NB4 (cell line): ENCODE results near the gene FAM241B.

Source experiments
- DNase-seq: peaks from one replicate; pipeline ENCODE4 v3.0.0; 2010; ENCODE audit warnings: low read depth
- H3K4me3 ChIP-seq: one replicate; pipeline ENCODE4 v1.5.1; 2011; ENCODE audit warnings: mild to moderate bottlenecking, low read depth, low read length, moderate library complexity
- MYC ChIP-seq: IDR thresholded peaks from 2 replicates; pipeline ENCODE4 v1.6.1; 2011; ENCODE audit warnings: low read depth, low read length
- POLR2A ChIP-seq: IDR thresholded peaks from 2 replicates; pipeline ENCODE4 v1.6.1; 2011; ENCODE audit warnings: mild to moderate bottlenecking; ENCODE audit not compliant: insufficient read length; ENCODE audit errors: extremely low read depth
- TF ChIP-seq, protein P1 (sequence below): IDR thresholded peaks from one replicate; pipeline ENCODE4 v1.5.1; 2012; ENCODE audit warnings: low read depth, low read length
- TF ChIP-seq, protein P2 (sequence below): IDR thresholded peaks from 2 replicates; pipeline ENCODE4 v1.6.1; 2011; ENCODE audit warnings: low read depth, low read length

FAM241B gene

DNA sequence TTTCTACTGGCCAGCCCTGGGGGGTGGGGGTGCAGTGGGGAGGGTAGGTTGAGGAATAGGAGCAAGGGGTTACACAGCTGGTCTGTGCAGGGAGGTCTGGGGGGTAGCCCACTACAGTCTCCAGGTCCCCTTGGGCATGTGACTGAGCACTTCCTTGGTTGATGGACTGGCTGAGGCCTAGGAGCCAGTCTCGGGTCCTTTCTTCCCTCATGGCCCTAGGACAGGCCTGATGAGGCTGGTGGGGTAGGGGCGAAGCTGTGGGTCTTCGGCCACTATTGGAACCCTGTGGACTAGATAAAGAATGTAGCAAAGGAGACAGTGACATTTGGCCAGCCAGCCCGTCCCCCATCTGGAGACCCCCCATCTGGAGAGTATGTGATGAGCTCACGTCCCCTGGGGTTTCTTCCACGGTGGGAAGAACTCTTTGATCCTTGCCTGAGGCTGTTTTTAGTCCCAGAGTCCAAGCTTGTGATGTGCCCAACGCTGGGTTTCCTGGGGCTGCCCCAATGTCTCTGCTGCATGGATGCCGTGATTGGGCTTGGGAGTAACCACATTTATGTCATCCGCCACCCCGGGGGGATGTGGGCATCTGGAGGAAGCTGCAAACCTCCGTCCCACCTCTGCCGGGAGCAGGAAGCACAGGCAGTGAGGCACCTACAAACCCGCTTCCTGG is 20.7 kb downstream of the FAM241B start:
- no peak for DNase-seq
- TF ChIP-seq, protein P1, sequence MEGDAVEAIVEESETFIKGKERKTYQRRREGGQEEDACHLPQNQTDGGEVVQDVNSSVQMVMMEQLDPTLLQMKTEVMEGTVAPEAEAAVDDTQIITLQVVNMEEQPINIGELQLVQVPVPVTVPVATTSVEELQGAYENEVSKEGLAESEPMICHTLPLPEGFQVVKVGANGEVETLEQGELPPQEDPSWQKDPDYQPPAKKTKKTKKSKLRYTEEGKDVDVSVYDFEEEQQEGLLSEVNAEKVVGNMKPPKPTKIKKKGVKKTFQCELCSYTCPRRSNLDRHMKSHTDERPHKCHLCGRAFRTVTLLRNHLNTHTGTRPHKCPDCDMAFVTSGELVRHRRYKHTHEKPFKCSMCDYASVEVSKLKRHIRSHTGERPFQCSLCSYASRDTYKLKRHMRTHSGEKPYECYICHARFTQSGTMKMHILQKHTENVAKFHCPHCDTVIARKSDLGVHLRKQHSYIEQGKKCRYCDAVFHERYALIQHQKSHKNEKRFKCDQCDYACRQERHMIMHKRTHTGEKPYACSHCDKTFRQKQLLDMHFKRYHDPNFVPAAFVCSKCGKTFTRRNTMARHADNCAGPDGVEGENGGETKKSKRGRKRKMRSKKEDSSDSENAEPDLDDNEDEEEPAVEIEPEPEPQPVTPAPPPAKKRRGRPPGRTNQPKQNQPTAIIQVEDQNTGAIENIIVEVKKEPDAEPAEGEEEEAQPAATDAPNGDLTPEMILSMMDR, result no peak
- TF ChIP-seq MYC, result no peak
- TF ChIP-seq, protein P2, sequence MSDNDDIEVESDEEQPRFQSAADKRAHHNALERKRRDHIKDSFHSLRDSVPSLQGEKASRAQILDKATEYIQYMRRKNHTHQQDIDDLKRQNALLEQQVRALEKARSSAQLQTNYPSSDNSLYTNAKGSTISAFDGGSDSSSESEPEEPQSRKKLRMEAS, result no peak
- TF ChIP-seq POLR2A, result no peak

DNA sequence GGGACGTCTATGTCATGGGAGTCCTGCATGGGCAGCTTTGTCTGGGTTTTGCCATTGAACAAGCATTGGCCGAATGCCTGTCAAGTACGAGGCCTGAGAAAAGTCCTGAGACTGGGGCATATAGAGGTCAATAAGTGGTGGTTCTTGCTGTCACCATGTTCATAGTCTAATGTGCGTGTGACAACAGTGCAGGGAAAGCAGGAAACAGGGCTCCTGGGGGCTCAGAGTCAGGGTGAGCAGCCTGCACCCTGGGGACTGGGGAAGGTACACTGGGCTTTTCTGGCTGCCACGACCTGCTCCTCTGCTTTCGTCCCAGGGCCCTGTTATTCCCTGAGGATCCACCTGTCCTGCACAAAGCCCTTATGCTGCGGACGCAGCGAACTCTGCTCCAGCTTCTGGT is 21.3 kb downstream of the FAM241B start:
- TF ChIP-seq POLR2A, result no peak
- TF ChIP-seq, protein P1, result no peak
- TF ChIP-seq, protein P2, result no peak
- TF ChIP-seq MYC, result no peak
- DNase-seq, result no peak
- no peak overlapping the region for H3K4me3 ChIP-seq

More for the DNA sequence above, 20.7 kb downstream of the FAM241B start:
- no peak overlapping the region for H3K4me3 ChIP-seq

DNA sequence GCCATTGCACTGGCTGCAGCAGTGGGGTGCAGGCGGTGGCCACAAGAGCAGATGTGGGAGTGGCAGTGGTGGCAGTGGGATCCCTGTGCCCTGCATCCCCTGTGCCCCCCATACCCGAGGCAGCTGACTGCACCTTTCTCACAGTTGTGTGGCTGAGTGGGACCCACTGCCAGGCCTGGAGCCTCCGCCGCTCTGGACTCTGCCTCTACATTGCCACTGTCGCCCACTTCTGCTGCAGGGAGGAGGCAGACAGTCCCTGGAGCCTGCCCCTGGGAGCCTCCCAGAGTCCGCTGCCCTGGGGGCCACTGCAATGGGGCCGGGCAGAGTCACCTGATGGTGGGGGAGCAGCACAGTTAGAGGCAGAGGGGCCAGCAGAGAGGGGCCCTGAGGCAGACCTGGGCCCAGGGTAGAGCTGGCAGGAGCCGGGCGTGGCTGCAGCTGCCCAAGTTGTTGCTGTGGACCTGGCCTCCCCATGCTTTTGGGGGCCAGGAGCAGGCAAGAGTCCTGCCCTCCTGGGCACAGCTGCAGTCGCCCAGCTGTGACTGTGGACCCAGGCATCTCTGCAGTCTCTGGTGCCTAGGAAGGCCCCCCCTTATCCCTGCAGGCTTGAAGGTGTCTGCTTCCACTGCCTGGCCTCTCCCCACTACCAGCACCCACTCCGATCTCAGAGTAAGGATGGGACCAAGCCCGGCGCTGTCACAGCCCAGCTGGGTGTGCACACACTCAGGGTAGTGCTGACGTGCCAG is 22.2 kb downstream of the FAM241B start:
- no peak overlapping the region for H3K4me3 ChIP-seq
- no peak for DNase-seq
- TF ChIP-seq, protein P1, result no peak
- TF ChIP-seq MYC (no peak), POLR2A (no peak)
- TF ChIP-seq, protein P2, result no peak

DNA sequence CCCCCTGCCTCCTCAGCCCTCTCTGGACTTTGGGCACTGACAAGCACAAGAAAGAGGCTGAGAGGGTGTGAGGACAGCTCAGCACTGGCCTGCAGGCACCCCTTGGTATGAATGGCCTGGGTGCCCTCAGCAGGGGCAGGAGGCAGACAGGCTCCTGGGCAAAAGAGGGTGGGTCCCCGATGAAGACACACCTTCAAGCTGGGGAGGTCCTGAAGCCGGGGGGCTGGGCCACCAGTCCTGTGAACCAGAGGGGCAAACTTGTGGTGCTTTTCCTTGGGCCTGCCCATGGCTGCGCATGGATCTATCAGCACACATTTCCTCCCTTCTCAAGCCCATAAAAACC is 22.8 kb downstream of the FAM241B start:
- no peak for TF ChIP-seq POLR2A
- TF ChIP-seq MYC, result no peak
- TF ChIP-seq, protein P1, result no peak
- TF ChIP-seq, protein P2, result no peak
- no peak for DNase-seq
- no peak overlapping the region for H3K4me3 ChIP-seq

DNA sequence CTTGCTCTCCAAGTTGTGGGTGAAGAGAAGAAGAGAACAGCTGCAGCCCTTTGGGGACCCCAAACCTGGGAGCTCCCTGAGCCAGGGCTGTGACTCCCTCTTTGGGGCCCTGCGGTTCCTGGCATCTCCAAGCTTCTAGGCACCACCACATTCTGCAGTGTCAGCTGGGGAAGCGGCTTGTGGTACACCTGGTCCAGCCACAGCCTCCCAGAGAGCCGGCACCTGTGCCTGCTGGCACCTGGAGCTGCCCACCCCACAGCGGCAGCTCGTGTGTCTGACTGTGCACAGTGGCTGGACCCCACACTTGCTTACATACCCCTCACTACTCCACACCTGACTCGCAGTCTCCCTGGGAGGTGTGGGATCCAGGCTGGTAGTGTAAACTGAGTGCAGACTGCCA is 23.5 kb downstream of the FAM241B start:
- no peak for DNase-seq
- H3K4me3 ChIP-seq, result no peak overlapping the region
- TF ChIP-seq, protein P2, result no peak
- TF ChIP-seq POLR2A (no peak), MYC (no peak)
- TF ChIP-seq, protein P1, result no peak
